Stimulated activated effector memory CD8-positive, alpha-beta T cell treated with anti-CD3 and anti-CD28 coated beads, Interleukin-12 subunit alpha, Interleukin-12 subunit beta, amount 100 ng/mL, for 72 hours (primary cell): ENCODE data around the gene LRRC10B.

Experiments
- ATAC-seq: fragments of 150-1000 bp; cut with Tn5 transposase; 2 replicates; pipeline ENCODE4 v1.10.0; 2021
- DNase-seq, 2 donors: peaks; one replicate each; pipeline ENCODE4 v3.0.0; 2021 to 2022; ENCODE audit warnings: low spot score in 2 of 2
- H3K27ac Mint-ChIP-seq: one replicate; pipeline ENCODE4 v1.8.0; 2022; ENCODE audit warnings: mild to moderate bottlenecking, mixed read lengths
- H3K36me3 Mint-ChIP-seq: one replicate; pipeline ENCODE4 v1.8.0; 2022; ENCODE audit warnings: mild to moderate bottlenecking, mixed read lengths
- H3K4me1 Mint-ChIP-seq: one replicate; pipeline ENCODE4 v1.8.0; 2022; ENCODE audit warnings: mixed read lengths
- H3K4me3 Mint-ChIP-seq: one replicate; pipeline ENCODE4 v1.8.0; 2022; ENCODE audit warnings: mild to moderate bottlenecking, mixed read lengths
- H3K9me3 Mint-ChIP-seq: one replicate; pipeline ENCODE4 v1.8.0; 2022; ENCODE audit warnings: mixed read lengths

LRRC10B gene

DNA sequence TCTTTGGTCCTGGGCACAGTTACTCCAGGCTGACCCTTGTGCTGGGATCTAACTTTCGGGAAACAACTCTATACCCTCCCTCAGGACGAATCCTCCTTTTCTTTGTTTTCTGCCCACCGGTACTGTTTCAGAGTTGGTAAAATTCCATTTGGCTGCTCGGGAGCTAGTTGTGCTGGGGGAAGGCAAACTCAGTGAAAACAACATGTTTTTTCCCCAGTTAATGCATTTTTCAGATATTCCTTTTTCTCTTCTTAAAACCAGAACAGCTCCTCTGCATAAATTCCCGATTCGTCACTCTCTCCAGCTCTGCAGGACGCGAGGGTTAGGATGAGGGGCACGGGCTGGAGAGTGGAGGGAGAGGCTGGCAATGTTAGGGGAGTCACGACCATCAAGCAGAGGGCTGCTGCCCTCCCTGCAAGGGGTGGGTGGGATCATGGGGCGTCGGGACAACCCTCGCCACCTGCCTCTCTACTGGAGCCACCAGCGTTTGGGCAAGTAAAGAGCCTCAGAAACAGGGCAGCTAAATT, 31.3 kb downstream of the LRRC10B start:
- DNase-seq (no peak), ATAC-seq (no peak)
- no peaks in the 10 kb centered on the region for H3K9me3 Mint-ChIP-seq
- peaks cover 4% of the 10 kb centered on the region for H3K4me1 Mint-ChIP-seq
- H3K27ac Mint-ChIP-seq: peak overlapping the region; percentile 40
- no peak overlapping the region for H3K4me3 Mint-ChIP-seq
- H3K36me3 Mint-ChIP-seq: no peaks in the 10 kb centered on the region

DNA sequence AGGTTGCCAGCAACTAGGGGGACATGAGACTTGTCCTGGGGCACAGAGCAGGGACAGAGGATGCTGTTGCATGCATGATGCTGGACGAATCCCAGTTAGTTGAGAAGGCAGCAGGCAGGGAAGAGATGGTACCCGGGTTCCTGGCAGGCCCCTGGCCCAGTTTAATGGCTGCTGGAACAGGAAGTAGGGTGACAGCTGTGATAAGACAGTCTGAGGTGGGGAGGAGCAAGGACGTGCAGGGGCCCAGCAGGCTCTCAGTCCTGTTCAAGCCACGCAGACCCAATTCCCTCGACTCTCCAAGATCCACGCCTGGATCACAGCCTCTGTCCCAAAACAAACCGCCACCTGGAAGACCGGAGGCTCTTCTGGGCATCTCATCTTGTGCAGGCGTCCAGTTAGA, 32.0 kb downstream of the LRRC10B start:
- no peaks in the 10 kb centered on the region for H3K9me3 Mint-ChIP-seq
- ATAC-seq (no peak), DNase-seq (no peak)
- no peak overlapping the region for H3K27ac Mint-ChIP-seq
- H3K36me3 Mint-ChIP-seq: no peaks in the 10 kb centered on the region
- peaks cover 4% of the 10 kb centered on the region for H3K4me1 Mint-ChIP-seq
- H3K4me3 Mint-ChIP-seq: no peak overlapping the region

DNA sequence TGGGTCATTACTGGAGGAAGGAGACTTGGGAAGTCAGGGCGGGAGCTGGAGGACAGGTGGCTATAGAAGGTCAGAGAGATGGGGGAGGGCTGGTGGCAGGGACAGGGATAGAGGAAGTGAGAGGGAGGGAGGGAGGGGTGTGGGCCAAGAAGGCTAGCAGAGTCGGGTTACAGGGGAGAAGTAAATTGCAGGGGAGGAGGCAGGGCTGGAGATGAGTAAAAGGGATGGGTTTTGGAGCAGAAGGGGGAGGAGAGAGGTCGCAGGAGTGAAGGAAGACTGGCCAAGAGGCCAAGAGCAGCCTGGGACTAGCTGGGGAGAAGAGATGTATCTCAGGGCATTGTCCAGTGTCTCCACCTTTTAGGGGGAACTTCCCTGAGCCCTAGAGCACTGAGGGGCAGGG, 33.0 kb downstream of the LRRC10B start:
- no peak for ATAC-seq
- Mint-ChIP-seq H3K4me1 (peaks cover 6% of the 10 kb centered on the region), H3K4me3 (no peak overlapping the region), H3K9me3 (no peaks in the 10 kb centered on the region), H3K36me3 (no peaks in the 10 kb centered on the region), H3K27ac (no peak overlapping the region)
- no peak for DNase-seq

DNA sequence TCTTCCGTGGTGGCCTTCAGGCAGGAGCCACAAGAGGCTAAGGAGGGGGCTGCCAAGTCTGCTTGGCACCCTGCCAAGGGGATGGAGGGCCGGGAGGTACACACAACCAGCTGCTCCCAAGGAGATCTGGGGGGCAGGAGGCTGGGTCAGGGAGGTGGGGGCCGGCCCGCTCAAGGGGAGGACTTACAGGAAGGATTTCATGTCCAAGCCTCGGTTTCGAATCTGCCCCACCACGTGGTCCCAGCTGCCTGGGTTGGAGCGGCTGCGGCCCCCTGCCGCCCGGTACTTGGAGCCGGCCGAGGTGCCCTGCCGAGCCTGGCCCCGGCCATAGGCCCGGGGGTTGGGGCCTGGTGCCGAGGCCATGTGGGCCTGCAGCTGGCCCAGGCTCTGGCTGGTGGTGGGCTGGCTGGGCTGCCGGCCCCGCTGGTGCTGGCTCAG, 33.5 kb downstream of the LRRC10B start:
- Mint-ChIP-seq H3K4me1 (peaks cover 6% of the 10 kb centered on the region), H3K9me3 (no peaks in the 10 kb centered on the region), H3K36me3 (no peaks in the 10 kb centered on the region), H3K4me3 (no peak overlapping the region), H3K27ac (no peak overlapping the region)
- DNase-seq (no peak), ATAC-seq (no peak)

DNA sequence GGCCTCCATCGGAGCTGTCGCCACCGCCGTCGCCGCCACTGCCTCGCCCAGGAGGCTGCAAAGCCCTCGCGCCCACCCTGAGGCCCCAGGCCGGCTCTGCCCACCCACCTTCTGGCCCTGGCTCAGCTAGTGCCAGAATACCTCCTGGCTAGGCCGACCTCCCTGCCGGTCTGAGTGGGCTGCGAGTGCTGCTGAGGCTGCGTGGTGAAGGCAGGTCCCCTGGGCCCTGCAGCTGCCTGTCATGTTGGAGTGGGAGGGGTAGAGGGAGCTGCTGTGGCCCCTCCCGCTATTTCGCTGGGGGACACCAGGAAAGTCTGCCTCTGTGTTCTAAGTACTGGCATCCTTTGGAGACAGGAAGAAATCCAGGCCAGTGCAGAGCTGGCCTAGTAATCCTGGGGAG, 34.2 kb downstream of the LRRC10B start:
- H3K9me3 Mint-ChIP-seq: no peaks in the 10 kb centered on the region
- no peaks in the 10 kb centered on the region for H3K36me3 Mint-ChIP-seq
- ATAC-seq: no peak
- H3K27ac Mint-ChIP-seq: no peak overlapping the region
- no peak overlapping the region for H3K4me3 Mint-ChIP-seq
- no peak for DNase-seq
- H3K4me1 Mint-ChIP-seq: peaks cover 6% of the 10 kb centered on the region

DNA sequence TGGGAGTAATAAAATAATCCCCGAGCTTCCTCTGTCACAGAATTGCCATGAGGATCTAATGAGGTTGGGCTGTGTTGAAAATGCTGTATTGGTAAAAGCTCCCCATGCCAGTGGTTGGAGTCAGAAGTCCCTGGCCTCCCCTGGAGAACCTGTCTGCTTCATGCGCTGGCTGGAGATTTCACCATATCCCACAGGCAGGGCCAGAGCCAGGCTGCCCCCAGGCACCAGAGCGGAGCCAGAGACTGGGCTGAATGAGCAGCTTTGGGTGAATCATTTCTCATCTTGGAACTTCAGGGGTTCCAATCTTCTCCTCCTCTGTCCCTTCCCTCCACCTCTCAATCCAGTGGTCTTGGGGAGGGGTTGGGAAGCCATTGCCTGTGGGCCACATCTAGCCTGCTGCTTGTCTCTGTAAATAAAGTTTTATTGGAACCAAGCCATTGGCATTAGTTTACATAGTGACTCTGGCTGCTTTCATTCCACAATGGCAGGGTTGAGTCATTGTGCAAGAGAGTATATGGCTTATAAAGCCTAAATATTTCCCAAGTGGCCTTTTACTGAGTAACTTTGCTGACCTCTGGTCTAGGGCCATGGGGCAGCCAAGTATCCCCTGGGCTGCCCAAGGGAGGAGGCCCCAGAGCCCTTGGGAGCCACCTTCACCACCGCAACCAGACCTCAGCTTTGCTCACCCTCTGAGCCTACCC, 35.2 kb downstream of the LRRC10B start:
- H3K36me3 Mint-ChIP-seq: no peaks in the 10 kb centered on the region
- ATAC-seq (no peak), DNase-seq (no peak)
- H3K27ac Mint-ChIP-seq: no peak overlapping the region
- no peak overlapping the region for H3K4me3 Mint-ChIP-seq
- H3K4me1 Mint-ChIP-seq: peaks cover 6% of the 10 kb centered on the region
- no peaks in the 10 kb centered on the region for H3K9me3 Mint-ChIP-seq

DNA sequence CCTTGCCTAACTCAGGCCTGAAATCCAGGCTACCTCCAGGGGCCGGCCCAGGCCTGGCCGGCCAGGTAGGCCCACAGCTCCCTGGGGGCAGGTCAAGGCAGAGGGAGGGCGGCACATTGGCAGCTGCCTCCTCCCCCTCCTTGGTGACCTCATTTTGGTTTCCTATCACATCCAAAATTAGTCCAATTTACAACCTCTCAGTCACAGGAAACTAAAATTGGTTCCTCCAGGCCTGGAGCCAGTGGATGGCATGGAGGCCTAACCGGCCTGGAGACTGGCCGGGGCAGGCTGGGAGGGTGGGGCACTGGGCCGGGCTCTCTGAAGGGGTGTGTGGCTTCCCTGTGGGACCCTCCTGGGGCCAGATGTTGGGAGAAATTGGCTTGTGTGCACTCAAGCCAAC, 35.9 kb downstream of the LRRC10B start:
- Mint-ChIP-seq H3K4me1 (peaks cover 6% of the 10 kb centered on the region), H3K9me3 (no peaks in the 10 kb centered on the region), H3K4me3 (no peak overlapping the region), H3K27ac (no peak overlapping the region), H3K36me3 (no peaks in the 10 kb centered on the region)
- ATAC-seq: no peak
- no peak for DNase-seq

DNA sequence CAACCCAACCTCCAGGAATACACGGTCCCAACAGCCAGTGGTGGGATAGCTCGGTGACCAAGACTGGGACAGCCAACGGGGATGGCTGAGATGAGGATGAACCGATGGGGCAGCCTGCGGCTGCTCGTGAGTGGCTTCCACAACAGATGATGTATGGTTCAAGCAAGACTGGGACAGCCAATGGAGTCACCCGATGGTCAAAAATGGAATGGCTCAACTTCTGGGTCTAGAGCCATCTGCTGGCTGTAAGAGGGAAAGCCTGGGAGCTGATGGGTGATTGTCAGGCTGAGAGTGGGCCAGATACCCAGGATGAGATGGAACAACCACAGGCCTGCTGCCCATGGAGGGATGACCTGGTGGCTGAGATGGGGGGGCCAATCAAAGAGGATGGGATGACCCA, 36.8 kb downstream of the LRRC10B start:
- no peak for ATAC-seq
- Mint-ChIP-seq H3K27ac (no peak overlapping the region), H3K9me3 (no peaks in the 10 kb centered on the region)

DNA sequence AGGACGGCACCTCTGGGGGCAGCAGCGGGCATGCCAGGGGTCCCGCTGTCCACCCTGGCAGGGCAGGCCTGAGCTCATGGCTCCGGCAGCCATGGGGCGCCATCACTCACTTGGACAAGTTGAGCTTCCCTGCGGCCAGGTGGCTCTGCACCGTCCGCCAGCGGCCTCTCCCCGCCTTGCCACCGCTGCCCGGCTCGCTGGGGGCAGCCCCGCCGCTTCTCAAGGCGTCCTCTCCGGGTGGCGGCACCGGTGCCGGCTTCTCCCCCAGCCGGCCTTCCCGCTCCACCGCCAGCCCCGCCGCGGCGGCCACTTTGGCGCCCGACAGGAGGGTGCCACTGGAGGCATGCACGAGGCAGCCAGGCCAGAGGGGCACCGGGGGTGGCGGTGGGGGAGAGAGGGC, 37.4 kb downstream of the LRRC10B start:
- DNase-seq: no peak
- Mint-ChIP-seq H3K4me3 (no peak overlapping the region), H3K4me1 (peaks cover 6% of the 10 kb centered on the region), H3K9me3 (no peaks in the 10 kb centered on the region), H3K27ac (no peak overlapping the region), H3K36me3 (no peaks in the 10 kb centered on the region)
- no peak for ATAC-seq

More for the DNA sequence above, 36.8 kb downstream of the LRRC10B start:
- peaks cover 6% of the 10 kb centered on the region for H3K4me1 Mint-ChIP-seq
- no peak for DNase-seq
- H3K4me3 Mint-ChIP-seq: no peak overlapping the region
- H3K36me3 Mint-ChIP-seq: no peaks in the 10 kb centered on the region

DNA sequence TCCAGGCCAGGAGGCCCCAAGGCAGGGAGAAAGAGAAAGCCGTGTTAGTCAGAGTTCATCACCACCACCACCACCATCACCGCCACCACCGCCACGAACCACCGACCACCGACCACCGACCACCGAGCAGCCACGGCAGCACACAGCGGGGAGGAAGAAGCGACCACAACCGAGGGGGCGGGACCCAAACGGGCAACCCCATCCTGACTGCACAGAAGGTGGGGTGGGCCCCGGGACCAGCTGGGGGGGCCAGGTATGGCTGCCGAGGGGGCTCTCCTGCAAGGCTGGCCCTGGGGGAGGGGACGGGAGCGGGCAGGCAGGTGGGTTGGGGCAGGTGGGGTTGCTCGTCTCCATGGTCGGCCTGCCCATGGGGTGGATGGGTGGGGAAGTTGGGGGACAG, 38.1 kb downstream of the LRRC10B start:
- Mint-ChIP-seq H3K36me3 (no peaks in the 10 kb centered on the region), H3K4me1 (peaks cover 6% of the 10 kb centered on the region), H3K4me3 (no peak overlapping the region), H3K9me3 (no peaks in the 10 kb centered on the region), H3K27ac (no peak overlapping the region)
- ATAC-seq (no peak), DNase-seq (no peak)

DNA sequence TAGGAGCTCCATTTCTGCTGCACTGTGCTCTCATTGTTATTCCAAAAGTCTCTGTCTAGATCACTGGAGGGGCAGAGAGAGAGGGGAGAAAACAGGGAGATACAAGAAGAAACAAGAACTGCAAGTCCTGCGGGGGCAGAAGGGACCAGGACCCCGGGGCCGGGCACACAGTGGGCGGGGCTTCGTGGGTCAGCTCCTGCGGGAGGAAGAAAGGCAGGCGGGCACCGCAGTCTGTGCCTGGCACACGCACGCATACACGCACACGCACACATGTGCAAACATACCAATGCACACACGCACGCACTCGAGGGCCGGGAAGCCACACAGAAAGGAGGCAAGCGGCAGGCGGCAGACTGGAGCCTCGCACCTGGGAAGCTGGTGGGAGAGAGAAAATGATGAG, 38.7 kb downstream of the LRRC10B start:
- ATAC-seq: no peak
- no peak overlapping the region for H3K27ac Mint-ChIP-seq
- H3K36me3 Mint-ChIP-seq: no peaks in the 10 kb centered on the region
- H3K9me3 Mint-ChIP-seq: no peaks in the 10 kb centered on the region
- H3K4me1 Mint-ChIP-seq: peaks cover 6% of the 10 kb centered on the region
- no peak overlapping the region for H3K4me3 Mint-ChIP-seq
- no peak for DNase-seq

DNA sequence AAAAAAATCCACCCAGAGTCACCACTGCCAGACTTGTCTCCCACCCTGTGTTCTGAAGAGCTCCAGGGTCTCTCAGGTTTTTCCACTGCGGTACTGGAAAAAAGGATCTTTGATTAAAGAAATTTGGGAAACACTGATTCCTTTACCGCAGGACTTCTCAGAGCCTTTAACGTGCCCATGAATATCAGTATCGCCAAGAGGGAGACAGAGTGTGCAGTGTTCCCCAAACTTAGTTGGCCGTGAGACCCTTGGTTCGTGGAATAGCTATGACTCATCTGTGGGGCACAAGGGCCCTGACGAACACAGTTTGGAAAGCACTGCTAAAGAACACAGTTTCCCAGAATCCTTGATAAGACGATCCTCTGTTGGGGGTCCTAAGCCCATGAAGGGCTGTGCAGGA, 40.6 kb downstream of the LRRC10B start:
- DNase-seq: no peak
- Mint-ChIP-seq H3K27ac (no peak overlapping the region), H3K4me3 (no peak overlapping the region), H3K9me3 (no peaks in the 10 kb centered on the region), H3K4me1 (peaks cover 20% of the 10 kb centered on the region), H3K36me3 (no peaks in the 10 kb centered on the region)
- no peak for ATAC-seq

DNA sequence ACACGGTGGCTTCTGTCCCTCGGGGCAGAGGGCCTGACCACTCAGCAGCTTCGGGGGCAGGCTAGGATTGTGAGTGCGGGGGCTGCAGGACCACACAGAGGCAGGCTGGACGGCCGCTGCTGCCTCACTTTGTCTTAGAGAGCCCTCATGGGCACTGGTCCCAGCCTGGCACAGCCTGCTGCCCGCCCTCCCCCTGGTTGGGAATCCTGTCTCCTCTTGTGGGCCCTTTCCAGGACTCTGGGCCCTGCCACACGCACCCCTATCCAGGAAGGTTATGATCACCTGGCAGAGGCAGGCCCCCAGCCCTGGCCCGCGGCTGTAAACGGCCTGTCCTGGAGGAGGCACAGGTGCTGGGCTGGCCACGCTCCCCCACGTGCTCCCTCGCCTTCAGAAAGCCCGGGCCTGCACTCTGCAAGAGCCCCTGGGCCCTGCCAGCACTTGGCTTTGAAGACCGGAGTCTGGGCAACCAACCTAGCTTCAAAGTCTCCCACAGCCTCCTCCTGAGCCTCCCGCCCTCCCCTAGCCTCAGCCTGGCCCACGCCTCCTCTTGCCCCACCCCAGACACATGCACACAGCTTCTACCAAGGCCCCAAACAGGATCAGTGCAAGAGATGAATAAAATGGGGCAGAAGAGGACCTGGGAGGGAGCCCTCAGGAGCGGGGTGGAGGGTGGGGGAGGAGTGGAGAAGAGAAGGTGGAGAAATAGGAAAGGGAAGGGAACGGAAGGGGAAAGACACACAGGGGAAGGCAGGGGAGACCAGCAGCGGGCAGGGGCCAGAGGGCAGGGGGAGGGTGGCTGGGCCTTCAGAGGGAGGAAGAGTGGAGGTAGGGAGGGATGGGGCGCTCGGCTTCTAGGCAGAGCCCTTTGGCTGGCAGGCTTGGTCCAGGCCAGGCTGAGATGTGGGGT, 41.4 kb downstream of the LRRC10B start:
- DNase-seq: no peak
- Mint-ChIP-seq H3K27ac (no peak overlapping the region), H3K4me1 (peaks cover 26% of the 10 kb centered on the region), H3K4me3 (no peak overlapping the region), H3K9me3 (no peaks in the 10 kb centered on the region), H3K36me3 (no peaks in the 10 kb centered on the region)
- ATAC-seq: no peak

DNA sequence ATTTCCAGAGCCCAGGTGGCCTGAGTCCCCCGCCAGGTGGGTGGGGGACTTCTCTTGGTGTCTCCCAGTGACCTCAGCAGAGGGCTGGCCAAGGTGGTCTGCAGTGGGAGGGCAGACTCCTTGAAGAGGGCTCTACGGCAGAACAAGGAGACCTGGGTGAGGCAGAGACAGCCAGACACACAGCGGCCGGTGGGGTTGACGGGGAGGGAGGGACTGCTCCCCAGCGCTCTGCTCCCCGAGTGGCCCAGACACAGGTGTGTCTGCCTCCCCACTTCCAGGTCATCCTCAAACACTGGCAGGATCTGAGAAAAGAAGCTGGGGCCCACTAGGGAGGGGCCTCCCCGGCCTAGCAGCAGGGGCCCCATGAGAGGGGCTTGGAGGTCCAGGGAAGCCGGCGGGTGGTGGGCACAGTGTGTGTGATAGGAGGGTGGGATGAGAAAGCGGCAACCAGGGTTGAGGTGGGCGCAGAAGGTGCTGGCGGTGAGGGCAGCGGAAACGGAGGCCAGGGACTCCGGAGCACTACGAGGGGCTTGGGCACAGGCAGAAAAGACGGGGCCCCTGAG, 42.2 kb downstream of the LRRC10B start:
- H3K4me1 Mint-ChIP-seq: peaks cover 20% of the 10 kb centered on the region
- DNase-seq: no peak
- H3K9me3 Mint-ChIP-seq: no peaks in the 10 kb centered on the region
- no peak for ATAC-seq
- H3K27ac Mint-ChIP-seq: no peak overlapping the region
- no peaks in the 10 kb centered on the region for H3K36me3 Mint-ChIP-seq
- no peak overlapping the region for H3K4me3 Mint-ChIP-seq

DNA sequence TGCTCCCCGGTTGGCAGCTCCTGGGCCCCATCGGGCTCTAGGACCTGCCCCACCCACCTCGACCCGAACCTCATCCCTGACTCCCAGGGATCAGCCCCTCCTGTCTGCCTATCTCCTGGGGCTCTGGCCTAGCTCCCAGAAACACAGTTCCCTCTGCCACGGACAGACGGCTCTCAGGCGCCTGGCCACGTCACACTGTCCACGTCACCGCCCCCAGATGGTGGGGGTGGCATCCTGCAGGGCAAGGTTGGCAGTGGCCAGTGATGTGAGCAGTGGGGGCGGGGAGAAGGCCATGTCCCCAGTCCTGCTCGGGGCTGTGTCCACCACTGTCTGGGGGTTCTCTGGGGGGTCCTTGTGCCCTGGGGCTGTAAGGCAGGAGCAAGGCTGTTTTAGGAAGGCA, 43.1 kb downstream of the LRRC10B start:
- no peaks in the 10 kb centered on the region for H3K36me3 Mint-ChIP-seq
- H3K27ac Mint-ChIP-seq: no peak overlapping the region
- DNase-seq (no peak), ATAC-seq (no peak)
- no peak overlapping the region for H3K4me3 Mint-ChIP-seq
- no peaks in the 10 kb centered on the region for H3K9me3 Mint-ChIP-seq
- H3K4me1 Mint-ChIP-seq: peaks cover 24% of the 10 kb centered on the region
